GM19395 (cell line): ENCODE results near the gene SLC39A3.

ENCODE experiments used
- ATAC-seq: cut with Tn5 transposase; IDR thresholded peaks from one replicate; pipeline ENCODE4 v1.9.1; 2021; ENCODE audit warnings: mild to moderate bottlenecking, moderate library complexity; ENCODE audit not compliant: unreplicated experiment

Gene SLC39A3

DNA sequence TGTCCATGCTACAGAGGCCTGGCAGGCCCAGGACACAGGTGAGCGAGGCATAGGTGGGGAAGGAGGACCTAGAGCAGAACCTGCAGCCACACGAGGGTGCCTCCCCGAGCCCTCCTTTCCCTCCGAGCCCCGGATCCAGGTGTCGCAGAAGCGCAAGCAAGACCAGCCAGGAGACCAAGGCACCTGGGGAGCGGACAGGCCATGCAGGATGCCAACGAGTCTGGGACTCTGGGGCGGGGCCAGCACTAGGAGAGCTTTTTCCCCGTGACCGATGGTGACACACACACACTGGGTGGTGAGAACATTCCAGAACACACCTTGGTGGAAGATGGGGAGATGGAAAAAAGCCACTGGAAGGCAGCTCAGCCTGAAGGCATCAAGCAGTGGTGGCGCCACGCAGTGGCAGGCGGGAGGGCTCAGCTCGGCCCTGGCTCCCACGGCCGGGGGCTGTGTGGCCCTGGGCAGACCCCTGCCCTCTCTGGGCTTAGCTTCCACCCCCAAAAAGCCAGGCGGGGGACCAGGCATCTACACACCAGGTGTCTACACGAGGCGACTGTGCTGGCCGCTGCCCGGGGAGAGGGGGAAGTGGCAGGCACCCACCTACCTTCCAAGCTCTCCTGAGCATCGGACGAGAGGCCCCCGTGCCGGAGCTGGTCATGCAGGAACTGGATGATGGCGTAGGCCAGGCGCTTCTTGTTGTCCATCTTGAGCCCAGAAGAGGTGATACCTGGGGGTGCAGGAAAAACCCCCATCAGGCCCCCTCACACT, 28.7 kb upstream of the SLC39A3 start:
- no peak for ATAC-seq

DNA sequence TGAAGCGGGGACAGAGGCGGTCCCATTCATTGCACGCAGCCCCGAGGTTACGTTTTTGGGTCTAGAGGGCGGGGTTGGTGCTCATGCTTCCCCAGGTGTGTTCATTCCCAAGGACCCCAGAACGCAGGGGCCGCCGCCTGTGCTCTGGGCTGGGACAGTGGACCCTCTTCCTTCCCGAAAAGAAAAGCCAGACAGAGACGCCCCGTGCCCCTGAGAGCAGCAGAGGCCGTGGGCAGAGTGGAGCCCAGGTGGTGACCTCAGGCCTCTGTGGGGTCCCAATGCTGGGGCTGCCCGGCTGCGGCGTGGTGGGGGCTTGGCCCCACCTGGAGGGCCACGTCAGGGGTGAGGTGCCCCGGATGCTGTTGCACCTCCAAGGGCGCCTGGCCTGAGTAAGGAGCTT, 27.9 kb upstream of the SLC39A3 start:
- no peak for ATAC-seq

DNA sequence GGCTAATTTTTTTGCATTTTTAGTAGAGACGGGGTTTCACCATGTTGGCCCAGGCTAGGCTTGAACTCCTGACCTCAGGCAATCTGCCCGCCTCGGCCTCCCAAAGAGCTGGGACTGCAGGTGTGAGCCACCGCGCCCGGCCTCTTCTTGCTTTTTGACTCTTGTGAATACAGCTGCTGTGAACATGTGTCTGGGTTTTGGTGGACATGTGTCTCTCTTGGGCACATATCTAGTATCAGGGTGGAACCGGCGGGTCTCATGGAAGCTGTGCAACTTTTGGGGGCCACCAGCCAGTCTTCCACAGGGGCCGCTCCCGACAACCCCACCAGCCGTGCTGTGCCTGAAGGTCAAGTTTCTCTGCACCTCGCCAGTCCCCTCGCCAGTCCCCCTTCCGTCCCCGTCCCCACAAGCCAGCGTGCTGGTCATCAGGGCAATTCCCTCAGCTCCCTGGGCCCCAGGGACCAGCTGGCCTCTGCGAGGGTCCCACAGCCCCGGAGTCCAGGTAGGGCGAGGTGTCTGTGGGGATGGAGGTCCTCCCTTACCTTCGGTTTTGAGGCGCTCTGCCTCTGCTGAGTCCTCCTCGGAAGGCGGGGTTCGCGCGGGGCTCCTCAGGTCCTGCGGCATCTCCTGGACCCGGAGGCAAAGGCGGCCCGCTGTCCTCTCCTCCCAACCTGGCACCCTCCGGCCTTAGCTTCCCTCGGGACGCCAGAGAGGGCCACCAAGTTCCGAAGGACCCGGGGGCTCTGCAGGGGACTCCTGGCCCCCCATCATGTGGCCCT, 27.0 kb upstream of the SLC39A3 start:
- ATAC-seq, result no peak

DNA sequence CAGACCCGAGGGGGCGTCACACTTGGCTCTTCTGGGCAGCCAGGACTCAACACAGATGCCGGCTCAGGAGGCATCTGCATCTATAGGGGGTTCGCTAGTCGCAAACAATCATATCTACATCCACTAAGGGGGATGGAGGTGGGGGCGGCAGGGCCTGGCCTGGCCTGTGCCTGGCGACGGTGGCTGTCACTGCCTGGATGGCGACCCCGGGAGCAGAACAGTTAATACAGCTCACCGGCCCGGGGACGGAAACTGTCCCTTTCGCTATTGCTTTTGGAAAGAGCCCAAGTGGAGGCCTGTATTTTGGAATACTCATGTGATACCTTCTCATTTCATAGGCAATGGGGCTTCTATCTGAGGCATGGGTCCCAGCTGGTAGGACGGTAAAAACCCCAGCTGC, 25.6 kb upstream of the SLC39A3 start:
- ATAC-seq, result no peak

DNA sequence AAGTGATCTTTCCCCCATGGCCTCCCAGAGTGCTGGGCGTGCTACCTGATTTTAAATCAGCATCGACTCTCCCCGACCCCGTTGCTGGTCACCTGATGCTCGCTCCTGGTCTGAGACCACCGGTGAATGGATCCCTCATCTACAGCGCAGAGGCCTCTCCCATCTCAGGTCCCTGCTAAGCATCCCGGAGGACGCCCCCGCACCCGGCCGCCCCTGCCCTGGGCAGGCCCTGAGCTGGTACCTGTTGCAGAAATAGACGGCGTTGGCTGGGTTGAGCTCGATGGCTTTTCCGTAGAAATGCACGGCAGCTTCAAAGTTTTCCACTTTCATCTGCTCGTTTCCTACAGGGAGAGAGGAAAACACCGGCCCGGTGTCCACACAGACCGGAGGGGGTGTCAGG, 25.1 kb upstream of the SLC39A3 start:
- ATAC-seq, result no peak

DNA sequence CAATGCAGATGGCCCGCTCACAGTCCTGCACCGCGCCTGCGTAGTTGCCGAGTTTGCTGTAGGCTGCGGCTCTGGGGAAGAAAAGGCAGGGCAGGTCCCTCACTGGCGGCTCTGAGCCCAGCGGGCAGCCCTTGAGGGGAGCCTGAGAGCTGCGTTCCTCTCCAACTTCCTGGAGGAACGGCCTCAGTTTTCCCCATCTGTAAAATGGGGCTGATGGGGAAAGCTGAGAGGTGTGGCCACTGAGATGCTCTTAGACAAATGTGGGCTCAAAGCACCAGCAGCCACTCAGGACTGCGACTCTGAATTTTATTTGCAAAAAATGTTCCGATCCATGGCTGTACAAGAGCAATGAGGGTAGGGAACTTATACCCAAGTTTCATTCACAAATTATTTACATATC, 23.9 kb upstream of the SLC39A3 start:
- ATAC-seq, result no peak

DNA sequence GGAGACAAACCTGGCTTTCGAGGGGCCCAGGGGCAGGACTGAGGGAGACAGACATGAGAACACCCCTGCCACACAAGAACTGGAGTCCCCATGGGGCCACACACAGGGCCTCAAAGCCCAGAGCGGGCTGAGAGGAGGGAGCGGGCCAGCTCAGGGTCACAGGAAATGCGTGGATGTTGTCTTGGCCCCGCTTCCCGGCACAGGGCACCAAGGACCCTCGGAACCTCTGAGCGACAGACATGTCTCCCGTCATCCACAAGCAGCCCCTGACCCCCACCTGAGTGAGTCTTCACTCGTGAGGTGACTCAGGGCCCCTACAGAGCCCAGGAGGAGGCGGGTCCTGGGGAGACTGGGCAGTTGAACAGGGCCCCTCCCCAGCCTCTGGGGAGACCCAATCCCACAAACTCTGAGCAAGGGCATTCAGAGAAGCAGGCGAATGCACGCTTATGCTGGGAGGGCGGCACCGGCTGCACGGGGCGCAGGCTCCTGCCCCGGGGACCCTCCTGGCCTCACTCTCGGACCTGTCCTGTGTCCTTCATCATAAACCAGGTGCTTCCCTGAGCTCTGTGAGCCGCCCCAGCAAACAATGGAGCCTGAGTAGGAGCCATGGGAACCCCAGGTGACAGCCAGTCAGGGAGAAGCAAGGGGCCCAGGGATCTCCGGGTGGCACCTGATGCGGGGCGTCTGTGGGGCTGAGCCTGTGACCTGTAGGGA, 23.1 kb upstream of the SLC39A3 start:
- ATAC-seq, result no peak

DNA sequence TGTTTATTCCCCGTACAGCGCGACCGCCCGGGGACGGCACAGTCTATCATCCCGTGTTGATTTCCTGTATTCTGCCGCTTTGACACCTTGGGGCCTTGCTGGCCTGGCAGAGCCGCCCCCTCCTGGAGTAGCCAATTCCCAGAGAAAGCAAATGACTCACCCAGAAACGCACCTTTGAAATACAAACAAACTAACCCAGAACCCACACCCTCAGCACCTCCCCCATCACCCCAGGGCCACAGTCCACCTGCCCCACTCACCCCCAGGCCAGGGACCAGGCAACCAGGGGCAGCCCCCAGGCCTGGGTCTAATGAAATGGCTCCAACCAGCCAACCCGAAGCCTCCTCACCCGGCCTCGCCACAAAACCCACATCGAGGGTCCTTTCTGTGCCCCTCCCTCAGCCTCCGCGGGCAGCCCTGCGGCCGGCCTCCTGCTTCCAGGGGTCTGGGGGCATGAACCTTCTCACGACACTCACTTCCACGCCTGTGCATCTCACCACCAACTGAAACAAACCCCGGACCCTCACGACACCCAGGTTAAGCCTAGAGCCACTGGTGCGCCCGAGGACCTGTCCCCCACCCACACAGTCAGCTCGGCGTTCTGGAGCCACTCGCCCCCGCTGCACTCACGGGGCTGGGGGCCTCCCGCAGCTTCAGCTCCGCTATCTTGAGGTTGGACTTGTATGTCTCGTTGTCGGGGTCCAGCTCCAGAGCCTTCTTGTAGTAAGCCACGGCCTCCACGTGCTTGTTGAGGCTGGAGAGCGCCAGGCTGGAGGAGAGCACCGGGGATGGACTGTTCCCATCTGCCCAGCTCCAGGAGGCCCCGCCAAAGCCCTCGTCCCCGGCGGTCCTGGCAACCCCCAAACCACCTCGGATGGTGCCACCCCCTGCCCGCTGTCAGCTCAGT, 22.3 kb upstream of the SLC39A3 start:
- ATAC-seq, result no peak

DNA sequence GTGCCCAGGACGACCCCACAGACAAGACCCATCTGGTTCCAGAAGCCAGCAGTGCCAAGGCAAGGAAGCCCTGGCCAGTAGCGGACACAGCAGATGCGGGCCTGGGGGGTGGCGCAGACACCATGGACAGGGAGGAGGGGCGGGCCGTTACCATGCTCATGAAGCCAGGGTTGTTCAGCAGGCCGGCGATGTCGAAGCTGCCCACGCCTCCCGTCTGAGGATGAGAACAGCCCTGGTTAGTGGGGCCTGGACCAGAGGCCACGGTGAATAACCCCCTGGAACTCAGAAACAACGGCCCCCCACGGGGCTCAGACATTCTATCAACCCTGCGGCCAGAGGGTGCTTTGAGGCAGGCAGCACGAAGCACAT, 21.5 kb upstream of the SLC39A3 start:
- ATAC-seq, result no peak

DNA sequence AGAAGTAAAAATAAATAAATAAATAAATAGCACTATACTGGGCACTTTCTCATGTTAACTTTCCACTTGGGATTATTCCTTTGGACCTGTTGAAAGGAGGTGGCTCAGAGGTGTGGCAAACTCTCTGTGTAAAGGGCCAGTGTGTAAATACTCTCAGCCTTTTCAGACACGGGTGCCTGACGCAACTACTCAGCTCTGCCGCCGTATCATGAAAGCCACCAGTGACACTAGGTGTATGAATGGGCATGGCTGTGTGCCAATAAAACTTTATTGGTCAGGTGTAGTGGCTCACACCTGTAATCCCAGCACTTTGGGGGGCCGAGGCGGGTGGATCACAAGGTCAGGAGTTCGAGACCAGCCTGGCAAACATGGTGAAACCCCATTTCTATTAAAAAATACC, 20.1 kb upstream of the SLC39A3 start:
- no peak for ATAC-seq

DNA sequence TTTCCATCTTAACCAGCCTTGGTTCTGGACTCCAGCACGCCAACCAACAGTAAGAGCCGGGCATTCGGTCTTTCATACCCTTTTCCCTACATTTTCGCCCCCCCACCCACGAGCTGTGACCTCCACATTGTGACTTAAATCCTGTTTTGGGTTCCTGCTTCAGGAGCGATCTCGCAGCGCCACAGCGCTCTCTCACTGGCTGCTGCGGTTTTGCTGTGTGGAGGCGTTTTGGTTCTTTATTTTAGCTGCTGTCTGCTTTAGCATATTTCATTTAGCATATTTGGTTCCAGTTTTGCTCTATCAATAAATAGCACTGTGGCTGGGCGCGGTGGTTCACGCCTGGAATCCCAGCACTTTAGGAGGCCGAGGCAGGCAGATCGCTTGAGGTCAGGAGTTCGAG, 19.5 kb upstream of the SLC39A3 start:
- no peak for ATAC-seq

DNA sequence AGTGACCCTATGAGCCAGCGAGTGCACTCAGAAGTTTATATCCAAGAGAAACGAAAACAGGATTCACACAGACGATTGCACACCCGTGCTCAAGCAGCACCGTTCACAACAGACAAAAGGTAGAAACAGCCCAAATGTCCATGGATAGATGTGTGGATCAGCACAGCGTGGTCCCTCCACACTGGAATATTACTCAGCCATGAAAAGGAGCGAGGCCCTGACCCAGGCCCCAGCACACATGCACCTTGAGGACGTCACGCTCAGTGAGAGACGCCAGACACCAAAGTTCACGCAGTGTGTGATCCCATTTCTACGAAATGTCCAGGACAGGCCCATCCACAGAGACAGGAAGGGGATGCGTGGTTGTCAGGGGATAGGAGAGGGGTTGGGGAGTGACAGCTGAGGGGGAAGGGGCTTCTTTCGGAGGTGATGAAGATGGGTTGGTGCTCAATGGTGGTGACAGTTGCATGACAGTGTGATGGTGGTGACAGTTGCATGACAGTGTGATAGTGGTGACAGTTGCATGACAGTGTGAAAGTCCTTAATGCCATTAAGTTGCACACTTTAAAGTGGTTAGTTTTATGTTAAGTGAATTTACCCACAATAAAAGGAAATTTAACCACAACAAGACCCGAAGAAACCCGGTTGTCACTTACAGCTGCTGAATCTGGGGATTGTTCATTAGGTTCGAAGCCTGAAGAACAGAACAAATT, 18.9 kb upstream of the SLC39A3 start:
- no peak for ATAC-seq

DNA sequence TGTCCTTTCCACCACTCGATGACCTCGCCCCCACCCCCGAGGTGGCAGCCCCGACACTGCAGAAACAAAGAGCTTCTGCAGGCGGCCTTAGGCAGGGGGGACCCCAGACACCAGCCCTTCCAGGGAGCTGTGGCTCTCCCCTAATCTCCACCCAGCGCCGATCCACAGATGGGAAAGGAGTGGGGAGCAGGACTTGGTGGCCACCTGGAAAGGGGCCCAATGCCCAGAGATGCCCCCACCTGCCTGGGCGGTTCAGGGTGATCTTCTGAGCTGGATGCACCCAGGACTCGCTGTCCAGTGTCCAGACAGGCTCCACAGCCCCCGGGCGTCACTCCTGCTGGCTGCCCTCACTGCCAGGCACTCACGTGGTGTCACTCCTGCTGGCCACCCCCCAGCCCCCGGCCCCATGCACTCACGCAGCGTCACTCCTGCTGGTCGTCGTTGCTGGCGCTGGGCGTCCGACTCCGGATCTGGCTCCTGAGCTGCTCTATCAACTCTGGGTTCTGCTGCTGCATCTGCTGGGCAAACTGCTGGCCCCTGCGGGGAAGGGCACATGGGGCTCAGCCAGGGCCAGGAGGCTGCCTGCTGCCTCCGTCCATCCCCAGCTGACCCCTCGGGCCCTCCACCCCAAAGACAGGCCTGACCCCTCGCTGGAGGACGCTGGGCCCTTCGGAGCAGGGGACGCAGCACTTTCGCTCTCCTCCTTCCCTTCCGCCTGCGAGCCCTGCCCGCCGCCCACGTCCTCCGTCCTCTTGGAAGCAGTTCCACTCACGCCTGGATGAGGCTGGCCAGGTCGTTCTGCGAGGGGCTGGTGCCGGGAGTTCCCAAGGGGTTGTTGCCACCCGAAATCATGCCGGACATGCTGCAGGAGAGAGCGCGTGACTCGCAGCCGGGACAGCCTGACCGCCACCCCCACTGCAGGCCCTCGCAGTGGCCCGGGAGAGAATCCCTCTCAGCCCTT, 17.4 kb upstream of the SLC39A3 start:
- no peak for ATAC-seq

DNA sequence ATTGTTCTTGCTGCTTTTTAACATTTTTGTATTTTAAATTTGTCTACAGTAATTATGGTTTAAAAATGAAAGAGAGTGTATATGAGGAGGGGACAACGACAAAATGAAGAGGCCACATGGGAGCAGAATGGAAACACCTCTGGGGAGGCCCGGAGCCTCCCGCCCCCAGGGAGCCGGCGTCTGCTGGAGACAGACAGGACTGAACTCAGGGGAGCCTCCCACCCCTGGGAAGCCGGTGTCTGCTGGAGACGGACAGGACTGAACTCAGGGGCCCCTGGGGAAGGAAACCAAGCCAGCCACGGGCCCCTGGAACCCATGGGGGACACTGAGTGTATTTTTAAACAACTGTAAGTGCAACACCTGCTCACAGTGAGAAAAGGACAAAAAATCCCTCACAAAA, 16.7 kb upstream of the SLC39A3 start:
- ATAC-seq, result no peak

DNA sequence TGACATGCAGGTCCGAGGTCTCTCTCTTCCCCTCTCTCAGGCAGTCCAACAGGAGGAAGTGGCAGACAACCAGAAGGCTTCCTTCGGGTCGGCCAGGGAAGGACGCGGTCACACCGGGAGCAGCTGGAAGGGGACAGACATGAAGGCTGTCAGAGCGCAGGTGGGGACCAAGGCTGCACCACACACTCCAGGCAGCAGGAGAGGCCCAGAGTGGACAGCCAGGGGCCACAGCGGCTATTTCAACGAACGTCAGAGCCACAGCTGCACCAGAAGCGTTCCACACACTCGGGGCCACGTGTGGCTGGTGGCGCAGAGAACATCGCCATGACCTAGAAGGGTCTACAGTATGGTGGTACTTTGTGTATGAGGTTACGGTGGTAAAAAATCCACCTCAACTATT, 16.0 kb upstream of the SLC39A3 start:
- ATAC-seq, result no peak

DNA sequence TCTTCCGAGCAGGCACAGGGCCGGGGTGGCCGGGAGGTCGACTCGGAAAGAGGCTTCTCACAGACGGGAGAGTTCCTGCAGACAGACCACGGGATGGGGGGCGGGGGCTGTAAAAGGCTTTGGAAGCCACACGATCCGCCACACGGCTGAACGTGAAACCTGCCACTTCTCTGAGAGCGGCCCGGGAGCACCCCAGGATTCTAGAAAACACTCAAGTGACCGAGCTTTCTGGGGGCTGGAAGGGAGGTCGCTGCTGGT, 15.6 kb upstream of the SLC39A3 start:
- ATAC-seq, result no peak

DNA sequence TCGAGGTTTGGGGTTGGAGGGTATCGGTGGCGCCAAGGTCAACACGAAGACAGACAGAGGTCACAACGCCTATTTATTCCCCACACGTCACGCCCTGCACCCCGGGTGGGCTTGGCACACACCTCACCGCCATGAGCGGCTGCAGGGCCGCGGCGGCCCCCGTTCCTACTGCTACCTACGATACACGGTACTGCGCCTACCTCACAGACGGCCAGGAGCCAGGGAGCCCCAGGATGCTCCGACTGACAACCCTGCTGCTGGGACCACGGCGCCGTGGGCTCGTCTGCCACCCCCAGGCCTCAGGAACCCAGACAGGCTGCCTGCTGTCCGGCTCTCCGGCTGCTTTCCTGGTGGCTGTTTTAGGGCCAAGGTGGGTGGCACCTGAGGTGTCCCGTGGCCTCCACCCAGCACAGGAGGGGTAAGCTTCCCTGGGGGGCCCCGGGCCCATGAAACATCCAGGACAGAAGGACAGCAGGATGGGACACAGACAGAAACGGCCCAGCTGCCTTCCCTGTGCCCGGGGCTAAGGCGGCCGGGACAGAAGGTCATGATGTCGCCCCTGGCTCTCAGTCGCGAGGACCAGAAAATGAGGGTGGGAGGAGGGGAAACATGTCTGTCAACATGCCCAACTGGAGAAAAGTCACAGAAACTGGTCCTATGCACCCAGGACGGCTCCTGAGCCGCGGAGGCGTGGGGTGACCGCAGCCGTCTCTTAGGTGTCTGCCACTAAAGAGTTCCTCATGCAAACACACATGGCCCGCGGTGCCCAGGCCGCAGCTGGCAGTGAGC, 15.0 kb upstream of the SLC39A3 start:
- no peak for ATAC-seq

DNA sequence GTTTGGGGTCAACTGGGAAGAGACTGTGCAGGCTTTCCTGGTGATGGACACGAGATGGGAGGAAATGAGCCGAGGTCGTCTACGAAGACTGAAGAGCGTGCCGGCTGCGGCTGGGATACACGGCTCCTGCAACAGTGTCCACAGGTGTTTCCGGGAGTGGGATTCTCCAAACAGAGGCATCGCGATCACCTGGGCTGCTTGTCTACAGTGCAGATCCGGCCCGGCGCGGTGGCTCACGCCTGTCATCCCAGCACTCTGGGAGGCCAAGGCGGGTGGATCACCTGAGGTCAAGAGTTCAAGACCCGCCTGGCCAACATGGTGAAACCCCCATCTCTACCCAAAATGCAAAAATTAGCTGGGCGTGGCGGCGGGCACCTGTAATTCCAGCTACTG, 11.6 kb upstream of the SLC39A3 start:
- no peak for ATAC-seq
